Cardiac fibroblast (primary cell): ENCODE measurements around the gene DDHD1.

ENCODE experiments used
- DNase-seq, 2 donors: peaks; one replicate each; pipeline versions ENCODE4 v3.0.0 to v3.0.0-alpha.2; 2010; ENCODE audit warnings: low read depth in 2 of 2
- H3K4me3 ChIP-seq, 2 donors: replicated peaks in 1 of 2; 1 replicate in 1 of 2; 2 replicates in 1 of 2; pipeline ENCODE4 v1.5.1; 2011; ENCODE audit warnings: low read depth in 2 of 2, low read length in 2 of 2, mild to moderate bottlenecking in 2 of 2, moderate library complexity in 1 of 2
- TF ChIP-seq, protein P1 (sequence below): IDR thresholded peaks from one replicate; pipeline ENCODE4 v1.5.1; 2011; ENCODE audit warnings: low read depth, mild to moderate bottlenecking, low read length, inconsistent platforms

Gene DDHD1

DNA sequence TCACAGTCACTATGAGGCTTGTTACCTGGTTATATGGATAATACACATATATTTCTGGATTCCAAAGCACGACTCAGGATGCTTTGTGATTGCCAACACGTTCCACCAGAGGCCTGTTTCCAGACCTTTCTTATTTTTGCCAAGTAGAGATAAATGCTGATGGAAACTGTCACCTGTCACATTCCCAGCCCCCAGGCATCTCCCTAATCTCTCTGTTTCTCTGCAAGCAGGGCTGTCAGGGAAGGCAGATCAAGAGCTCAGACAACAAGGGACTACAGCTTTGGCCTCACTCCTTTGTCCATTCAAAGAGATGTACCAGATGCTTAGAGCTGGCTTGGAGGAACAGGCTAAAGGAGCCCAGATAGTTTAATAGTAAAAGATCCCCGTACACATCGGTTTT is 21.8 kb upstream of the DDHD1 start:
- H3K4me3 ChIP-seq = no peak overlapping the region
- TF ChIP-seq, protein P1, sequence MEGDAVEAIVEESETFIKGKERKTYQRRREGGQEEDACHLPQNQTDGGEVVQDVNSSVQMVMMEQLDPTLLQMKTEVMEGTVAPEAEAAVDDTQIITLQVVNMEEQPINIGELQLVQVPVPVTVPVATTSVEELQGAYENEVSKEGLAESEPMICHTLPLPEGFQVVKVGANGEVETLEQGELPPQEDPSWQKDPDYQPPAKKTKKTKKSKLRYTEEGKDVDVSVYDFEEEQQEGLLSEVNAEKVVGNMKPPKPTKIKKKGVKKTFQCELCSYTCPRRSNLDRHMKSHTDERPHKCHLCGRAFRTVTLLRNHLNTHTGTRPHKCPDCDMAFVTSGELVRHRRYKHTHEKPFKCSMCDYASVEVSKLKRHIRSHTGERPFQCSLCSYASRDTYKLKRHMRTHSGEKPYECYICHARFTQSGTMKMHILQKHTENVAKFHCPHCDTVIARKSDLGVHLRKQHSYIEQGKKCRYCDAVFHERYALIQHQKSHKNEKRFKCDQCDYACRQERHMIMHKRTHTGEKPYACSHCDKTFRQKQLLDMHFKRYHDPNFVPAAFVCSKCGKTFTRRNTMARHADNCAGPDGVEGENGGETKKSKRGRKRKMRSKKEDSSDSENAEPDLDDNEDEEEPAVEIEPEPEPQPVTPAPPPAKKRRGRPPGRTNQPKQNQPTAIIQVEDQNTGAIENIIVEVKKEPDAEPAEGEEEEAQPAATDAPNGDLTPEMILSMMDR = no peak
- no peak for DNase-seq

DNA sequence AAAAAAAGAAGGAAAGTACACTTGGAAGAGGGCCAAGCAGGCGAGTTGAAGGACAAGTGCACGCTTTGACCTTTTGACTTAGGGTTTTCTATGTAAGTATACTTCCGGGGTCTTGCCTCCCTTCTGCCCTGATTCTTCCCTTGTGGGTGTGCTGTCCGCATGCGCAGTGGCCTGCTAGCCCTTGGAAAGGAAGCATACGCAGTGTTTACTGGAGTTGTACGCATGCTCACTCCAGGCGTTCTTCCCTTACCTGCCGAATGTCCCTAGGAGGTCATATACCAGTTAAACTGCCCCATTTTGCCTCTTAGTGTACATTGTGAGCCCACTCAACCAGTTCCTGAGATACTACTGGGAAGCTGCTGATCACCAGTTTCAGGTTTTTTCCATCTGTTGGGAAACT is 15.7 kb upstream of the DDHD1 start:
- DNase-seq = no peak
- no peak overlapping the region for H3K4me3 ChIP-seq
- TF ChIP-seq, protein P1 = no peak

DNA sequence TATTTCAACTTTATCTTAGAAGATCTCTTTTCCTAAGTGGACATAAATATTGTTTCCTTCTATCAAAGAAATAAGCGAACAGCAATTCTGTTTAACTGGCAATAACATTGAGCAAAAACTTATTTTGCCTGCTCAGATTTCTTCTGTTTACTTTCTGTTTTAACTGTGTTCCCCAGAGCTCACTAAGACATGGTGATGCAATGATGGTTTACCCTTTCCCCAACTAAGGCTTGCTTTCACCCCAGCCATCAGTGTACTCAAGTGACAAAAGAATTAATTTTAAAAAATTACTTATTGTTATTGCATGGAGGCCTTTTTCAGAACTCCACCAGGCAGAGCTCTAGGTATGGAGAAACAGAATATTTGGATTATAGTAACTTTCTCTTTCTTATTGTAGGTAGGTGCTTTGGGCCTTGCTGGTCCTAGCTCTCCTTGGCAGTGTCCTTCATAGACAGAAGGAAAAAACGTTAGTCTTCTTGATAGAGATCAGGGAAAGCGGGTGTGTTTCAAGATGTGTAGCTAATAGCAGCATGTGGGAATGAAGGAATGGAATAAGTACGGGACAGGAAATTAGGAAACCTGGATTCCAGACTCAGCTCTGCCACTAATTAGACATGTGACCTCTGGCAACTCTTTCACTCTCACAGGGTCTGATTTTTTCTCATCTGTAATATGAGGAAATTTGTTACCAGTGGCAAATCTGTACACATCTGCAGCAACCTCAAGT is 14.6 kb upstream of the DDHD1 start:
- DNase-seq = peak; percentile 48 to 59
- TF ChIP-seq, protein P1 = no peak
- no peak overlapping the region for H3K4me3 ChIP-seq

DNA sequence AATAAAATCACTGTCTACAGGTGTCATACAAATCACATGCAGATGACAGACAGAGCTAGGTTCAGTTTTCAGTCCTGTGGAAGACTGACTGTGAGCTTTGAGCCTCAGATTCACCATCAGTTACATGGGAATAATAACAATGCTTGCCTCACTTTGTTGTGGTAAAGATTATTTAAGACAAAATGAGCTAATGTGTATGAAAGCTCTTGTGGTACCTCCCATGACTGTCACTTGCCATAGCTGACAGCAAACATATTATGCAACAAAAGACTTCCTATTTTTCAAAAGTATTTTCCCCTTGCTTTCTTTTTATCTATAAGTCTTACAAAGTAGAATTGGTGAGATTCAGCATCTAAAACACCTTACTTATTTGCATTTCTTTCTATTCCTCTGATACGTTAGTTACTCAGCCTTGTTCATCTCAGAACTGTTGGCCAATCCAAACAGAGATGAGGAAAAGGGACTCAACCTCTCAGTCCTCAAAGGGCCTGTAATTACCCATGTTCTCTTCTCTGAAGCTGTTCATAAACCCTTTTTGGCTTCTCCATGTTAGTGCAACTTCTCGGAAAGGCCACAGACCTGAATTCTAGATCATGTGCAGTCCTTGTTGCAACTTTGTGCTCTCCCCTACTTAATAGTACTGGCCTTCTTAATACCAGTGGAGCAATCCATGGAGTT is 8.8 kb upstream of the DDHD1 start:
- DNase-seq = no peak
- TF ChIP-seq, protein P1 = no peak
- no peak overlapping the region for H3K4me3 ChIP-seq

DNA sequence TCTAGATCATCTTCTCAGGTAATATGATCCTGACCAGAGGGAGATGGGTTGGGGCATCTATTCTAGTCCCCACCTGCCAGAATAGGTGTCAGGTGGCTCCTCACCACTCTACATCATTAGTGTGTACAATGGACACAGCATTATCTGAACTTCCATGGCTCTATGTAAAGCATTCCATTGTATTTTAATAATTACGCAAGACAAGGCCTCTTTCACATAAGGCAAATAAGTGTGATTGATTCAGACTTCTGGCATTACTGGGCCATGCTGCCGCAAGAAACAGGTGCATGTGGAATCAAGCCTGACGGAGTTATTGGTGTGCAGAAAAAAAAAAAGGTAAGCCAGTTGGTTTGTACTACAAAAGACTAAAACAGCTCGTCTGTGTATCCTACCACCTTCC is 3.1 kb upstream of the DDHD1 start:
- DNase-seq = no peak
- no peak overlapping the region for H3K4me3 ChIP-seq
- TF ChIP-seq, protein P1 = no peak

DNA sequence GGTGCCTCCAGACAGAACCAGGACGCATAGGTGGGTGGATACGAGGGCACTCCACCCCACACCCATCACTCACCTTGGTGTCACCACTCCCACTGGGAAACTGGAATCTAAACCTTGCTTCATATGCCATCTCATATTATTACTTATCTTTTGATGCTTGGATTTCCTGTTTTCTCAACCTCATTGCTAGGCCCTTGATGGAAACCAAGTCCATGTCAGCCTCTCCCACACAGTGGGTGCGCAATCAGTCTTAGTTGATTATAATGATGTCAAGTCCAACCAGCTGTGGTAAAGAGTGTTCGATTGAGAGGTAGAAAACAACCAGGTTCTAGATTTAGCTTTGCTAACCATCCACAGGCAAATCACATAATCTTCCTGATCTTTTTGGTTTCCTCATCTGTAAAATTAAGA is 584 bp upstream of the DDHD1 start:
- no peak for DNase-seq
- TF ChIP-seq, protein P1 = no peak
- H3K4me3 ChIP-seq = peak overlapping the region; percentile 42 to 88
